Measurements from ENCODE around the gene PDE6C.

DNA sequence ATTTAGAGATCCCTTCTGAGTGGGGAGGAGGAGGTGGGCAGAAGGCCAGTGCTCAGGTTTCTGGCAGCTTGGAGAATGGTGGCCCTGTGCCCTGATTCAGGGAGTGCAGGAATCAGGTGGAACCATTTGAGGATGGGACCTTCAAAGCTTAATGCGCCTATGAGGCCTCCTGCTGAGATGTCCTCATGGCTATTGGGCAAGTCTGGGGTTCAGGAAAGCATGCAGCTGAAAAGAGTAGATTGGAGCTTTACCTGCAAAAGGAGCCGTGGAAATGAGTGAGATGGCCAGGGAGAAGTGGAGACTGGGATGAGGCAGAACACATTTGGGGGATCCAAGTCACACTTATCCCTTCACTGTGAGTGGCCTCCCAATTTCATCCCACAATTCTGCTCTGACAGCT is 39.7 kb upstream of the PDE6C start:
- TF ChIP-seq, protein P1, sequence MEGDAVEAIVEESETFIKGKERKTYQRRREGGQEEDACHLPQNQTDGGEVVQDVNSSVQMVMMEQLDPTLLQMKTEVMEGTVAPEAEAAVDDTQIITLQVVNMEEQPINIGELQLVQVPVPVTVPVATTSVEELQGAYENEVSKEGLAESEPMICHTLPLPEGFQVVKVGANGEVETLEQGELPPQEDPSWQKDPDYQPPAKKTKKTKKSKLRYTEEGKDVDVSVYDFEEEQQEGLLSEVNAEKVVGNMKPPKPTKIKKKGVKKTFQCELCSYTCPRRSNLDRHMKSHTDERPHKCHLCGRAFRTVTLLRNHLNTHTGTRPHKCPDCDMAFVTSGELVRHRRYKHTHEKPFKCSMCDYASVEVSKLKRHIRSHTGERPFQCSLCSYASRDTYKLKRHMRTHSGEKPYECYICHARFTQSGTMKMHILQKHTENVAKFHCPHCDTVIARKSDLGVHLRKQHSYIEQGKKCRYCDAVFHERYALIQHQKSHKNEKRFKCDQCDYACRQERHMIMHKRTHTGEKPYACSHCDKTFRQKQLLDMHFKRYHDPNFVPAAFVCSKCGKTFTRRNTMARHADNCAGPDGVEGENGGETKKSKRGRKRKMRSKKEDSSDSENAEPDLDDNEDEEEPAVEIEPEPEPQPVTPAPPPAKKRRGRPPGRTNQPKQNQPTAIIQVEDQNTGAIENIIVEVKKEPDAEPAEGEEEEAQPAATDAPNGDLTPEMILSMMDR (IDR thresholded peaks at IDR 0.05), result no peak
- no peak for TF ChIP-seq POLR2A (IDR thresholded peaks at IDR 0.05)
